Neuron (in vitro differentiated cells): Measurements from ENCODE around the gene DHCR7.

ENCODE experiments used
- H2AFZ ChIP-seq: one replicate; pipeline ENCODE4 v1.6.1; 2013; ENCODE audit warnings: low read depth, mild to moderate bottlenecking, inconsistent platforms, low read length, moderate library complexity
- H3K27me3 ChIP-seq: one replicate; pipeline ENCODE4 v1.6.1; 2013; ENCODE audit warnings: low read length; ENCODE audit not compliant: insufficient read depth
- H3K36me3 ChIP-seq: one replicate; pipeline ENCODE4 v1.6.1; 2013; ENCODE audit warnings: low read length; ENCODE audit not compliant: insufficient read depth
- H3K4me1 ChIP-seq: one replicate; pipeline ENCODE4 v1.6.1; 2013; ENCODE audit warnings: low read length; ENCODE audit not compliant: insufficient read depth
- H3K4me3 ChIP-seq: 2 replicates; pipeline ENCODE4 v1.5.1; 2013; ENCODE audit warnings: mild to moderate bottlenecking, low read length, moderate library complexity
- H3K9me3 ChIP-seq: one replicate; pipeline ENCODE4 v1.6.1; 2013; ENCODE audit warnings: low read length

The DHCR7 gene

GRCh38 chr11:71459076-71459766 is 11.0 kb upstream of the DHCR7 start:
- peaks cover 62% of the 10 kb centered on the region for H3K36me3 ChIP-seq
- H3K4me1 ChIP-seq, result peaks cover under 1% of the 10 kb centered on the region
- H3K9me3 ChIP-seq, result no peaks in the 10 kb centered on the region
- no peak overlapping the region for H2AFZ ChIP-seq
- H3K27me3 ChIP-seq, result no peaks in the 10 kb centered on the region
- no peak overlapping the region for H3K4me3 ChIP-seq

DNA sequence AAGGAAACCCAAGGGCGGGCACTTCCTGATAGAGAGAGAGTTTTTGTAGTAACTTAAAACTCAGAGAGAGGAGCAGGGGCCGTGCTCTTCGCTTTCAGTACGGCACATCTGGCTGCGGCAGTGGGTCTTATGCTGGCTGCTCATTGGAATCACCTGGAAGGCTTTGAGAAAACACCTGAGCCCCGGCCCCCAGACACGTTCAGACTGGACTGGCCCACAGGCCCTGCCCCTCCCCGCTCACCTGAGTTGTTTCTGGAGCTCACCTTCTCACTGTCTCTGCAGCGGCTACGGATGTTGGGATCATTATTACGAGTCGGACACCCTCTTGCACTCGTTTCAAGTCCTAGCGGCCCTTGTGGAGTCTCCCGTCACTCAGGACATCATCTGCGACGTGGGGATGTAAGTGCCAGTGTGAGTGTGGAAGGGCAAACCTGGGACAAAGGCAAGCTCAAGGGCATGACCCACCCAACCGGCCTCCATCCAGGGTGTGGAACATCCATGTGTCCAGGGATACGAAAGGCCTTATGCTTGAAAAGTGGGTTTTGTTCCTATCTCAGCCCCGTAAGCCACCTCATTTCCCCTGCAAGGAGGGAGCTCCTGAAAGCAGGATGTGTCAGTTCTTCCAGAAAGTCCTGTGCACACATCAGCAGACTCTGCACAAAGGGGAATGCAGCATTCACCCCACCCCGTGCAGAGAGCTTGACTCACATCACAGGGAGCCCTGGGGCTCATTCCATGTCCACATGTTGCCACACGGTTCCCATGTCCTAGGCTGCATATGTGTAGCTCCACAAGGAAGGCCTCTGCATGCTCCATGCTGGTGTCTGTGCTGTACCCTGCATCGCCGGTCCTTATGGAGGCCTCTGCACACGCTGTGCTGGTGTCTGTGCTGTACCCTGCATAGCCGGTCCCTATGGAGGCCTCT is 10.2 kb upstream of the DHCR7 start:
- no peaks in the 10 kb centered on the region for H3K27me3 ChIP-seq
- peaks cover 56% of the 10 kb centered on the region for H3K36me3 ChIP-seq
- no peaks in the 10 kb centered on the region for H3K9me3 ChIP-seq
- H2AFZ ChIP-seq, result no peak overlapping the region
- peaks cover 9% of the 10 kb centered on the region for H3K4me1 ChIP-seq
- H3K4me3 ChIP-seq, result no peak overlapping the region

GRCh38 chr11:71456831-71457230 is 8.6 kb upstream of the DHCR7 start:
- peaks cover 56% of the 10 kb centered on the region for H3K36me3 ChIP-seq
- H3K27me3 ChIP-seq, result no peaks in the 10 kb centered on the region
- H3K4me1 ChIP-seq, result peaks cover 19% of the 10 kb centered on the region
- H2AFZ ChIP-seq, result no peak overlapping the region
- no peak overlapping the region for H3K4me3 ChIP-seq
- H3K9me3 ChIP-seq, result no peaks in the 10 kb centered on the region

GRCh38 chr11:71456294-71456693 is 8.1 kb upstream of the DHCR7 start:
- no peaks in the 10 kb centered on the region for H3K9me3 ChIP-seq
- peaks cover 23% of the 10 kb centered on the region for H3K4me1 ChIP-seq
- peaks cover 56% of the 10 kb centered on the region for H3K36me3 ChIP-seq
- H3K4me3 ChIP-seq, result no peak overlapping the region
- H2AFZ ChIP-seq, result no peak overlapping the region
- H3K27me3 ChIP-seq, result no peaks in the 10 kb centered on the region

DNA sequence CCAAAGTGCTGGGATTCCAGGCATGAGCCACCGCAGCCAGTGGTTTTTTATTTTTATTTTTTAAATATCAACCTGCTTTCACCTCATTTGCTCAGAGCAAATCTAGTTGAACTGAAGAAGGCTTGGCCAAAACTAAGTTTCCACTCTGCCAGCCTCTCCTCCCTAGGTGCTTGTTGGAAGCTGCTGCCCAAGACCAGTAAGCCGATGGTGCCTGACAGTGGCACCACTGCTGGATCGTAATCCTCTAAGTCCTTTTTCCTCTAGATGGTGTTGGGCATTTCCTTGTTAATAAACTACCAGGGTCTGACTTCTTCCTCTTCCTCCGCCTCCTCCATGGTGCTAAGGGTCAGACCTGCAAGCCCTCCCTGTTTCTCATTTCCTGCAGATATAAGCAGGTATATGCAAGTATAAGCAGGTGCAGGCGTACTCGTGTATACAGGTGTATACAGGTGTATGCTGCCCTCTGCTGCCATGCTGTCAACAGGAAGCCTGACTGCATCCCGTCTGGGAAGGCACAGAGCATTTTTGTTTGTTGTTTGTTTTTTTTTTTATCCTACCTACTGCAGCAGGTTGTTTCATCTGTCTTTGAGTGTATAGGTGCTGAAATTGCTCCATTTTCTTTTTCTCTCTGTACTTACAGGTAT is 6.4 kb upstream of the DHCR7 start:
- Histone ChIP-seq H3K4me3 (no peak overlapping the region), H3K27me3 (no peaks in the 10 kb centered on the region), H3K9me3 (no peaks in the 10 kb centered on the region), H3K36me3 (peaks cover 46% of the 10 kb centered on the region), H2AFZ (no peak overlapping the region), H3K4me1 (peaks cover 32% of the 10 kb centered on the region)

DNA sequence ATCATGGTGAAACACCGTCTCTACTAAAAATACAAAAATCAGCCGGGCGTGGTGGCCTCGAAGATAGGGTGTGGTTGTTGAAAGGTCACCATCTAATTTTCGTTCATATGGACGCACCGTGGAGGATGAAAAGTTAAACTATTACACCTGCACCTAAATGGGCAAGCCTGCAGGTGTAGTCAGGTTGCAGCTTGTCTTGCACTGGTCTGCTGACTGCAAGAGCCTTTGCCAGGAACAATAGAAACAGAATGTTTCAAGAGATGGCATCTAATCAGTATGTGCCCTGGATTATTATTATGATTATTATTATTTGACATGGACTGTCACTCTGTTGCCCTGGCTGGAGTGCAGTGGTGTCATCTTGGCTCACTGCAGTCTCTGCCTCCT is 5.7 kb upstream of the DHCR7 start:
- Histone ChIP-seq H3K27me3 (no peaks in the 10 kb centered on the region), H3K4me1 (peaks cover 38% of the 10 kb centered on the region), H3K36me3 (peaks cover 40% of the 10 kb centered on the region), H3K4me3 (peak overlapping the region; percentile 100), H3K9me3 (no peaks in the 10 kb centered on the region), H2AFZ (no peak overlapping the region)

DNA sequence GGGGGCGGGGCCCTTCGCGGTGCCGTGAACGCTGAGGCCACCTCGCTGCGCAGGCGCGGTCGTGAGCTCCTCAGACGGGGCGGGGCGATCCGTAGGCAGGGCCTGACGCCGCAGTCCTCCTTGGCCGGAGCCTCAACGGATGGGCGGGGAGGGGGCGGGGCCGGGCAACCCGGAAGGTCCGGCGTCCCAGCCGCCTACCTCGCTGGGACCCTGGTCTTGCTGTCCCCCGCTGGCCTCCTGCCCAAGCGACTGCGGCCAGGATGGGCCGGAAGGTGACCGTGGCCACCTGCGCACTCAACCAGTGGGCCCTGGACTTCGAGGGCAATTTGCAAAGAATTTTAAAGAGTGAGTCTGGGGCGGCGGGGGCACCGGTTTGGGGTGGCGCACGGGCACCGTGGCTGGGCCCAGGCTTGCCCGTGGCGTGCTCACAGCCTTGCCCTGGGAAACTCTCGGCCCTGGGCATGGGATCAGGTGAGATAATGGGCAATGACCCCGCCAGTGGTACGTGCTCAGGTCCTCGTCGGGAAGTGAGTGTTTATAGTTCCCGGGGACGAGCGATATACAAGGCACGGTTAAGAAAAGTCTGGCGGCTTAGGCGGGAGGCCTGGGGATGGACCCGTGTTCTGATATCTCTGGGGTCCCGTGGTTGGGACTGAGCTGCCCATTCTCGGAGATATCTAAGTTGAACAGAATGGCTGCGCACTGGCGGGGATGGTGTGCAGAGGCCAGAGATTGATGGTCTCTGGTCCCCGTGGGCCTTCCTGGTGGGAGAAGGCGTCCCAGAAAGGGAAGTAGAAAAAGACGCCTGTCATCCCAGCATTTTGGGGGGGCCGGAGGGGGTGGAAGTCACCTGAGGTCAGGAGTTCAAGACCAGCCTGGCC is 5.1 kb upstream of the DHCR7 start, which contains the start of gene NADSYN1:
Gene NADSYN1 (plus strand): TSS at position 167 of the 881 bp plus-strand sequence. CDS start 94 bp downstream, at position 261.
- H2AFZ ChIP-seq, result peak within 1 kb of the TSS; percentile 83
- H3K9me3 ChIP-seq, result no peaks in the 10 kb centered on the region
- peak within 1 kb of the TSS; percentile 100 for H3K4me3 ChIP-seq
- H3K4me1 ChIP-seq, result peaks cover 38% of the 10 kb centered on the region
- no peaks in the 10 kb centered on the region for H3K27me3 ChIP-seq
- peaks cover 34% of the 10 kb centered on the region for H3K36me3 ChIP-seq

GRCh38 chr11:71452199-71453036 is 4.2 kb upstream of the DHCR7 start:
- no peaks in the 10 kb centered on the region for H3K27me3 ChIP-seq
- peak overlapping the region; percentile 100 for H3K4me3 ChIP-seq
- no peaks in the 10 kb centered on the region for H3K9me3 ChIP-seq
- H3K4me1 ChIP-seq, result peaks cover 40% of the 10 kb centered on the region
- H3K36me3 ChIP-seq, result peaks cover 28% of the 10 kb centered on the region
- H2AFZ ChIP-seq, result peak overlapping the region; percentile 59

GRCh38 chr11:71451596-71452198 is 3.5 kb upstream of the DHCR7 start:
- Histone ChIP-seq H3K4me1 (peaks cover 47% of the 10 kb centered on the region), H3K36me3 (peaks cover 24% of the 10 kb centered on the region), H2AFZ (no peak overlapping the region), H3K4me3 (no peak overlapping the region), H3K27me3 (no peaks in the 10 kb centered on the region), H3K9me3 (no peaks in the 10 kb centered on the region)

DNA sequence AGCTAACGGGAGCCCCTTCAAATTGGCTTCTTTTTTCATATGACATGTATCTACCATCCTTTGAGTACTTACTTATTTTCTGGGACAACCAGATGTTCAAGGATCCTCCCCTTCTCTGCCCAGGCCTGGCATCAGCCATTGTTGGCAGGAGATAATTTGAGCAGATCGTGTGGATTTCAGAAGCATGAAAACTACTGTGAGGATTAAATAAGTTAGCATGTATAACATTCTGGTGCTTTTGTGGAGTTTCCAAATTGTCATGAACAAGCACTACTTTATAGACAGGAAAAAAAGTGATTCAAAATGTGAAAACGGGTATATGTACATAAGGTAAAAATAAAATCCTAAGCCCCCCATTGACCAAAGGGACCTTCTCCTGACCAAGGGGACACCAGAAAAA is 2.7 kb upstream of the DHCR7 start:
- no peak overlapping the region for H3K4me3 ChIP-seq
- no peak overlapping the region for H2AFZ ChIP-seq

DNA sequence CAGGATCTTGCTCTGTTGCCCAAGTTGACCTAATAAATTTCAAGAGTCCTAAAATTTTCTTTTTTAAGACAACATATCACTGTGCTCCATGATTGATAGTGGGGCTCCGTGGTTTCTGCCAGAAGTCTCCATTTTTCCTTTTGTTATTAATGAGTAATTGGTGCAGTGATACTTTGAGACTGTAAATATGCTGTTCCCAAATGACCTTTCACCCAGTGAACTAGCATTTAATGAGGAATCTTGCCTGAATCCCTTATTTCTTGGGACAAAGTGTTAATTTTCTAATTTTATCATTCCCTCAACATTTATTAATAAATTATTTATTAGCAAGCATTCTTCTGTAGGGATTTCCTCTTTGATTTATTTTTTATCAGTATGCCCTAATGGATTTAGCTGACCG is 2.3 kb upstream of the DHCR7 start:
- Histone ChIP-seq H3K4me1 (peaks cover 50% of the 10 kb centered on the region), H3K36me3 (peaks cover 22% of the 10 kb centered on the region), H2AFZ (no peak overlapping the region), H3K9me3 (peaks cover 2% of the 10 kb centered on the region), H3K27me3 (no peaks in the 10 kb centered on the region), H3K4me3 (no peak overlapping the region)

More for the DNA sequence above, 2.7 kb upstream of the DHCR7 start:
- peaks cover 50% of the 10 kb centered on the region for H3K4me1 ChIP-seq
- peaks cover 23% of the 10 kb centered on the region for H3K36me3 ChIP-seq
- H3K27me3 ChIP-seq, result no peaks in the 10 kb centered on the region
- peaks cover under 1% of the 10 kb centered on the region for H3K9me3 ChIP-seq
